GM21515 (cell line): ENCODE results near the gene TBRG1.

Source experiments
- ATAC-seq: cut with Tn5 transposase; IDR thresholded peaks from one replicate; pipeline ENCODE4 v1.9.1; 2021; ENCODE audit not compliant: unreplicated experiment

The TBRG1 gene

DNA sequence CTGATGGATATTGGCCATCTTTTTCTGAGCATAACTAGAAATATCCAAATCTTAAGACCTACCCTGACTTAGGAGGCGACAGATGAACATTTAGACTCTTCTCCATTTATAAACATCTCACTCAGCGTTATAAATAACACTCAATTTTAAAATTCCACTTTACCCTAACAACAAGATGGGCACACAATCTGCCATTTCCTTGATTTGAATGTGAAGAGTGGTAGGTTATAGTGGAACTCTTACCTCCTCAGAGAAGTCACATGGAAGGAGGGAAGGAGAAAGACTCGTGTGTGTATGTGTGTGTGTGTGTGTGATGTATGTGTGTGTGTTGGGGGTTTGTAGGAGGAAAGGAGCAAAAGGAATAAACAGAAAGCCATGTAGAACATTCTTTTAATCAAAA is 35.8 kb downstream of the TBRG1 start:
- no peak for ATAC-seq

DNA sequence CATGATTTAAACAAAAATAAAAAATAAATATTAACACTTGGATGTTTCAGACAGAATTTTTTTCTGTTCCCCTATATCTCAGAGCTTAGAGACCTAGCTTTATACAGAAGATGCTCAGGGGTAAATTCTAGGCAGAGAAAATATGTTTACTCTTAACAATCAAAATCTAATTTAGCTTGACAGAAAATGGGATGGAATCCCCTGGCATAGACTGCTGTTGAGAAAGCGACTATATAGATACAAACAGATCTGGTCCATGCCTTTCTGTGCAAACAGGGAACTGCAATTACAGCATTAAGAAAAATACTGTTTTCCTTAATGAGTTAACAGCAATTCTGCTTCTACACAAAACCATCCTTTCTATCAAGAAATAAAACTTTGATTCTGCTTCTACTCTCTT is 36.3 kb downstream of the TBRG1 start:
- no peak for ATAC-seq

DNA sequence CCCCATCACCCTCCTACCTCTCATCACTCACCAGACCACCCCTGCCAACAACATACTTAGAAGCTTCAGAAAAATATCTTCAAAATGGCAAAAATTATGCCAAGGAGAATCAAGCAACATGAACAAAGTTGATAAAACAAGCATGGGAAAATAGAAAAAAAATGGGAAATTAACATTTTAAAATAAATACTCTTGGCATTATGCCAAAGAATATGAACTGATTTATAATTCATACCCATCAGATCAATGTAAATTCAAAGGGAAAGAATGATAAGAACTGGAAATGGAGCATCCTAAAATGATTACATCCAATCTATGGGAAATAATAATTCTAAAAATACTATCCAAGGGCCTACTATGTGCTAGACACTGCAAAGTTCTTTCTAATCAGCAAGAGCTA is 38.9 kb downstream of the TBRG1 start:
- ATAC-seq = no peak

DNA sequence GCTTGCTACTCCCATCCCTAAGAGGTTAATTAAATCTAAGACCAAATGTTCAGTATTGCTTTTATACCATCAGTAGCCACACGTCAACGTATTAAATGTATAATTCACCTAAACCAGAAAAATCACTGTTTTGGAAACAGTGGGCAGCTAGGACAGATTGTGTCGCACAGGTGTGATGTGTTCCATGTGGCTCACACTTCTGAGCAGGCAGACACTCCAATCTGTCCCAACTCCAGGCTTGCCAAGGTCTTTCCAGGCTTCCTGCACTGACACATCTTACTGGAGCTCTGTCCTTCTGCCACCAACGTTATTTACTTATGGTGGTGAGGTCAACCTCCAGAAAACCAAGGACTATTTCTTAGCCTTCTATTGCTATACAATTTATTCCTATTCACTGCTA is 39.4 kb downstream of the TBRG1 start:
- no peak for ATAC-seq

DNA sequence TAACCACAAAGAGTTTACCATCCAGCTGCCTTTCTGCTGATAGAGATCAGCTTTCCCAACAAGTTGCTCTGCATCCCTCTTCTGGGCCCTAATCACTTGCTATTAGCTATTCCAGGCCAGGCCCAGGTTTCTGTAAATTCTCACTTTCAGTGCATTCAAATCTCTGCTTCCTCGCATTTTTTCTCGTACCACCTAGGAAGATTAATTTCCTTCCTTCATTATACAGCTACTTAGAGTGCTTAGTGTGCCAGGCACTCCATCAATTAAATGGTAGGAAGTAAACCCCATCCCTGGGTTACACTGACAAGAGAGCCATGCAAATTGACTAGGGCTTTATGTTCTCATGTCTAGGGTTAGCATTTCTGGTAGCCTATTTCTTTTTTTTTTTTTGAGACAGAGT is 41.2 kb downstream of the TBRG1 start:
- ATAC-seq = no peak

DNA sequence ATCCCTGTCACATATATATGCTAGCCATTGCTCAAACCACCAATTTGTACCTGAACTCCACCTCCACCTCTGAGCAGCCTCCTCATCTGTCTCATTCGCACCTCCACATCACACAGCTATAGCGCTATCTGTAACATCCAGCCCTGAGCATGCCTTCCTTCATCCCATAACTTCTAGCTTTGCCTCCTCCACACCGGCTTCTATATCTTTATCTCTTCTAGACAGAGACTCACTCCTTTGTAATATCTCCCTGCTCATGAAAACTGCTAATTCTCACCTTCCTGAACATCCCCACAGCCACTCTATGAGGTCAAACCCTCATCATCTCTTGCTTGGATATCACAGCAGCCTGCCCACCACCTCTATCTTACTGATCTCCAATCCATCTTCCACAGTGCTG is 44.9 kb downstream of the TBRG1 start:
- no peak for ATAC-seq

DNA sequence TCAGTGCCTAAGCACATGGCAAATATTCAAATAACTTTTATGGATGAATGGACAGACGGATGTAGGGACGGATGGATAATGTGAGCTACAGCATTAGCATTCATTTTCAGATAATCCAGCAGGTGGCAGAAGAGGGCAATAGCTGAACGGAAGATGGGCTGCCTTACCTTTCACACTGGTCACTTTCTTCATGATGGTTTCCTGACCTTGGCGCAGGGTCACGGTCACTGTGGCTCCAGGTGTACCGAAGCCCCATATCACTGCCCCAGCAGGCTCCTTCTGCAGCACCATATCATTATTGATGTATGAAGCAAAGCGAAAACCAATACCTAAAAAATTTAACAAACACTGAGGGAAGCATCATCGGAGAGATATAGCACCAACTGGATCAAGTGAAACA is 46.5 kb downstream of the TBRG1 start:
- ATAC-seq = no peak

DNA sequence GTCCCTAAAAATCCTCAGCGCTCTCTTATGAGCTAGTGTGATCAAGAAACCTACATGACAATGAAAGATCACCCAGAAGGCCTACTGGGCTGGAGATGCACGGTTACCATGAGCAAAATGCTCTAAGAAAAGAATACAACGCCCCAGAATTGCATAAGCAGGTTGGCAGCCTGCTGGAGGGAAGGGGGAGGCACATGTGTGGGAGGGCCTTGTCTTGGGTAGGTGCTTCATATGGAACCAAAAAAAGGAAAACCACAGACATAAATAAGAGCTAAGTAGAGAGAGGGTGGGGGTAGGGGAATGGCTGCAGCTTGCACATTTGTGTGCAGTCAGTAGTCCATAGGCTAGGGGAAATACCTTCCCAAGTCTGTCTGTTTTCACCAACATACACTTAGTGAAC is 48.1 kb downstream of the TBRG1 start:
- no peak for ATAC-seq

DNA sequence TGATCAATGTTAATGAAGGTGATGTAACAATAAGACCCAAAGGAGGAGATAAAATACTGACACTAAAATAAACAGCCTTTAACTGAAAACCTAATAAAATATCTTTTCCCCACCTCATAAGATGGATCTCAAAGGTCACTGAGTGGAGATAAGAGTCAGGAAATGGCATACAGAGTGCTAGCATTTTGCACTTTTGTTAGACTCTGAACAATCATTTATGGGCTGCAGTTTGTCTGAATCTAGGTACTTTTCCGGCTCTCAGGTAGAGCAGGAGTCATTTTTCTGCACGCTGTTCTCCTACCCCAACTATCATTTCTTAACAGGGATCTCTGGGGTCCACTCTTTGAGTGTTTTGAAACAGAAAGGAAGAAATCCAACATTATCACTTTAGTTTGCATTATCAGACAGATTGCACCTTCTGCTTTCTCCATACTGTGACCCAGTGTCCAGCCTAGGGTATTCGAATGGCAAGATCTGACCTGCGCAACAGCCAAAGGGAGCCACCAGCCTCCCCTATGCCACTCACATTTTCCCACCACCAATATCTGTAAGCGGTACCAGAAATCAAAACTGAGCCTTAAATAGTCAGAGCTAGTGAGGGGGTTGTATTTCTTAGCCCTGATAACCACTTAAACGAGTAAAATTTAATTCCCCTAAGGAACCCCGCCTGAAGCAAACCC is 50.0 kb downstream of the TBRG1 start:
- ATAC-seq = peak; percentile 2

DNA sequence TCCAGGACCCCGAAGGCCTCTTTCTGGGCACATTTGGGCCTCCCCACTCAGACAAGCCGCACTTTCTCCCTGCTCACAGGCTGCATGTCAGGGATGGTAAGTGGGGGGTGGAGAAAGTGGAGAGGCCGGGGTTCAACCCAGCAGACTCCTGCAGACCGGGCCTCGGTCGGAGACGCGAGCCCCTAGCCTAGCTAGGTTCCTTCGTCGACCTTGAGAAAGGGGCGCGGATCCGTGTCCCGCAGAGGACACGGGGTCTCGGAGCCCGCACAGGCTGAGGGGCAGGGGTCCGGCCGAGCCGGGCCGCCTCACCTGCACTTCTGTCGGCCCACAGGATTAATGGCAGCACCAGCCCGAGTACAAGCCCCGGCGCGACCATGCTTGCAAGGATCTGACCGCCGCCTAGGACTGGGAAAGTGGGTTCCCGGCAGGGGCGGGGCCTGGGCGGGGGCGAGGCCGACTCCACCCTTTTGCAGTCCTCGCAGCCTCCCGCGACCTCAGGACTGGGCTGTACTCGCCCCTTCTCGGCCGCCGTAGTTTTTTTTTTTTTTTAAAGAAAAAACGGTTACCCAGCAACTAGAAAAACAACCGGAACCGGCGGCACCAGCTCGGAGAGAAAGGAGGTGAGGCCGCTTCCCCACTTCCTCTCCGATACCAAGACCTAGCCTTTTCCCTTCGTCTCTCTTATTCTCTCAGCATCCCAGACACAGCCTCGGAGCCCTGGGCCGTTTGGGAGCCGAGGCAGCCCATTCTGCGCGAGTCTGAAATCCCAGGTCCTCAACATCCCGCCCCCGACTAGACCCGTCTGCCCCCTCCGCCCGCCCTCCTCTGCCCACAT is 50.9 kb downstream of the TBRG1 start, which contains the start of the genes SIAE and SPA17:
Gene SIAE (minus strand): TSS at position 407 of the 835 bp plus-strand sequence. CDS start 31 bp downstream, at position 376.
Gene SPA17 (plus strand): TSS at position 572 of the 835 bp plus-strand sequence. CDS start 1,361 bp downstream, outside the sequence.
- peak; percentile 88 for ATAC-seq

DNA sequence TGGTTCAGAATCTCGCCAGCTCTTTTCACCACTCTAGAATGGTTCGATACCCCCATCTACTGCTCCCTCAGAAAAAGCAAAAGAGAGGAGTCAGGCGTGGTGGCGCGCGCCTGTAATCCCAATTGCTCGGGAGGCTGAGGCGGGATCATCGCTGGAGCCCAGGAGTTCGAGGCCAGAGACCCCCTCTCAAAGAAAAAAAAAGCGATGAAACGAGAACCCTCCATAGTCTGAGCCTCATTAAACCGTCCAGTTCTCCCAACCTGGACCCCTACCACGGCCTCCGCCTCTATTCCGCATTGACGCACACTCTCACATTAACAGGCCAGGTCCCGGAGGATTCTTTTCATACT is 51.5 kb downstream of the TBRG1 start:
- no peak for ATAC-seq

DNA sequence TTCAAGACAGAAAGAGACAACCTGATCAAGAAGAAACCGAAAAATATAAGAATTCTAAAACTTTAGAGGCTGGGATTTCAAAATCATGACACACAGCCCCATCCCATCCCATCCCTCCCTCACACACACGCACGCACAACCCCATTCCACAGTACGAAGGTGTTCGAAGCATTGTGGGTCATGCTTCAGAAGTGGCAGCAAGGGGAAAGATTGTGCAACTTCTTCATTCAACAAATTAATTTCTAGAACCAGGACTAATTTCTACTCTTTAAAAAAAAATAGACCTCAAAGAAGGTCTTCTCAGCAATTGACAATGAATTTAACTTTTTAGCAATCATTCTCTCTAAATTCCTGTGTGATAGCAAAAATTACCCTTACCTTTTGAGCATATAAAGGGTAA is 51.9 kb downstream of the TBRG1 start:
- no peak for ATAC-seq

DNA sequence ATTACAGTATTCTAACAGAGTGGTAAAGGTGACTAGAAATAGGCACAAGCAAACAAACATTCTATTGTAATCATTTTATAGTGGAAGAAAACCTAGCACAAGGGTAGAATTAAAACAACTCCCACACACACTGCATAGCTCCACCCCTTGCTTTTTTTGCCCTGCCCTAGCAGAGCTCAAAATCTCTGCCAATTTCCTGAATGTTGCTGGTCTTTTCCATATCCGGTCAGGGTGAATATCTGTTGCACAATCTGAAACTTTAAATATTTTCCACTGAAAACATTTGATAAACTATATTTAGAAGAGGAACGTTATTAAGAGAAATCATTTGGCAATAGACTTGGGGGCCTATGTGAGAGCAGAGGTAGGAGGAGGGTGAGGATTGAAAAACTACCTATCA is 53.7 kb downstream of the TBRG1 start:
- ATAC-seq = no peak

DNA sequence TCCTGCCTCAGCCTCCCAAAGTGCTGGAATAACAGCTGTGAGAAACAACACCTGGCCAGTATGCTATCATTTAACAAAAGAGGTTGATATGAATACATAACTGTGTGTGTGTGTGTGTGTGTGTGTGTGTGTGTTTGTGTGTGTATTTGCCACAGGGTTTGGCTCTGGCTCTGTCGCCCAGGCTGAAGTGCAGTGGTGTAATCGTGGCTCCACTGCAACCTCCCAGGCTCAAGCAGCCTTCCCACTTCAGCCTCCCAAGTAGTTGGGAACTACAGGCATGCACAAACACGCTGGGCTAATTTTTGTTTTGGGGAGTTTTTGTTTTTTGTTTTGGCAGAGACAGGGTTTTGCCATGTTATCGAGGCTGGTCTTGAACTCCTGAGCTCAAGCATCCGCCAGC is 55.8 kb downstream of the TBRG1 start:
- no peak for ATAC-seq

DNA sequence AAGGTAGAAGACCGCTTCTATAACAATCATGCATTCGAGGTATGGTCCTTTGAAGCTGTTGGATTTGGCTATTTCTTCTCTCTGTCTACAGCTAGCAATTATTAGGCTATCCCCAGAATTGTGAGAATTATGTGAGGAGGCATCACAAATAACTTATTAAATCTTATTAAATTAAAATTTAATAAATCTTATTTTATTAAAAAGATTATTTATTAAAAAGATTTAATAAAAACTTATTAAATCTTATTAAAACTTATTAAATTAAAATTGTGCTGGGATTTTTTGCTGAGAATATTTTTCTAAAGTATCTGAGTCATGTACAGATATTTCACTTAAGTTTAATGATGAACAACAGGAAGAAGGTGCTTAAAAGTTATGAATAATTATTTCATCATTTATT is 58.8 kb downstream of the TBRG1 start:
- ATAC-seq = no peak

DNA sequence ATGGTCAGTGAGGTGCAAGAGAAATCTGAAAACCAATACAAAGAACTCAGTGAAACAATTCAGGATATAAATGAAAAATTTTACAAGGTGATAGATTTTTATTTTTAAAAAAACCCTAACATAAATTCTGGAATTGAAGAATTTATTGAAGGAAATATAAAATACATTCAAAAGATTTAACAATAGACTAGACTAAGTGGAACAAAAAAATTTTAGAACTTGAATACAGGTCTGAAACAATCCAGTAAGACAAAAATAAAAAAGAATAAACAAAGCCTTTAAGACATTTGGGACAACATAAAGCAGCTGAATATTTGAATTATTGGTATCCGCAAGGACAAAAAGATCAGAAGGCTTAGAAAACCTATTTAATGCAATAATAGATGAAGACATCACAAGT is 59.8 kb downstream of the TBRG1 start:
- no peak for ATAC-seq
